Breast epithelium (tissue), 4 donors: ENCODE measurements around the gene PLCXD3. TPM values are rescaled to one million over a fixed set of nuclear protein-coding genes. Genes with fewer than 3 reads are reported as not detected.

Experiments
- DNase-seq, 2 donors: peaks; one replicate each; pipeline ENCODE4 v3.0.0-alpha.2; 2019; ENCODE audit warnings: low spot score in 2 of 2
- H3K27ac ChIP-seq, 2 donors: fragments of 200-600 bp; sonication (generic) in 1 of 2; one replicate each; pipeline ENCODE4 v1.5.1; 2016 to 2019; ENCODE audit warnings: mild to moderate bottlenecking in 1 of 2
- H3K27me3 ChIP-seq, 2 donors: fragments of 200-600 bp; sonication (generic) in 1 of 2; one replicate each; pipeline versions ENCODE4 v1.5.1 to v1.6.0; 2017 to 2019; ENCODE audit warnings: control low read depth in 1 of 2, mild to moderate bottlenecking in 1 of 2
- H3K36me3 ChIP-seq: fragments of 200-600 bp; one replicate; pipeline ENCODE4 v1.5.1; 2019
- H3K4me1 ChIP-seq, 2 donors: fragments of 200-600 bp; sonication (generic); one replicate each; pipeline ENCODE4 v1.5.1; 2016 to 2019; ENCODE audit warnings: control low read depth in 1 of 2
- H3K4me3 ChIP-seq, 3 donors: fragments of 200-600 bp; sonication (generic); 1 replicate in 2 of 3; 2 replicates in 1 of 3; pipeline ENCODE4 v1.5.1; 2016 to 2019; ENCODE audit warnings: mild to moderate bottlenecking in 3 of 3, moderate library complexity in 2 of 3
- H3K9me3 ChIP-seq, 2 donors: fragments of 200-600 bp; sonication (generic) in 1 of 2; one replicate each; pipeline ENCODE4 v1.5.1; 2016 to 2019; ENCODE audit warnings: control low read depth in 1 of 2
- CTCF ChIP-seq, 3 donors: fragments of 450-650 bp; IDR thresholded peaks; one replicate each; pipeline ENCODE4 v1.5.1; 2016 to 2017; ENCODE audit warnings: antibody characterized with exemption in 3 of 3, mild to moderate bottlenecking in 3 of 3, moderate library complexity in 3 of 3
- POLR2A ChIP-seq: fragments of 450-650 bp; IDR thresholded peaks from one replicate; pipeline ENCODE4 v1.6.1; 2016; ENCODE audit warnings: antibody characterized with exemption, mild to moderate bottlenecking, moderate library complexity
- POLR2AphosphoS5 ChIP-seq, 3 donors: sonication (generic); formaldehyde crosslinking; IDR thresholded peaks; one replicate each; pipeline ENCODE4 v1.6.1; 2017; ENCODE audit warnings: antibody characterized with exemption in 3 of 3
- intact Hi-C: fragments of 100-400 bp; cut with DNase I; formaldehyde crosslinking; loops from one replicate; pipeline ENCODE4 v1.15.1; 2023; ENCODE audit warnings: low total_unique reads
- total RNA-seq, 3 donors: library from RNA; depleted of rRNA; stranded (reverse); fragments of >200 nt; gene quantifications; one replicate each; pipeline ENCODE4 v1.1.0, GENCODE V29; 2016

Gene PLCXD3
- total RNA-seq, 3 donors from 2014 or later: 2.0 to 6.6 (median 3.8) TPM

GRCh38 chr5:41346609-41347008, 163.8 kb downstream of the PLCXD3 start:
- intact Hi-C loops: no loop called here

GRCh38 chr5:41345295-41345694, 165.1 kb downstream of the PLCXD3 start:
- H3K4me3 ChIP-seq: no peak overlapping the region
- H3K27ac ChIP-seq: no peak overlapping the region
- no peaks in the 10 kb centered on the region for H3K9me3 ChIP-seq
- intact Hi-C loops: no loop called here
- DNase-seq: no peak
- no peaks in the 10 kb centered on the region for H3K4me1 ChIP-seq
- H3K36me3 ChIP-seq: no peaks in the 10 kb centered on the region
- TF ChIP-seq CTCF (IDR thresholded peaks at IDR 0.05) (no peak), POLR2AphosphoS5 (IDR thresholded peaks at IDR 0.05) (no peak), POLR2A (no peak)
- no peaks in the 10 kb centered on the region for H3K27me3 ChIP-seq

More at GRCh38 chr5:41346609-41347008, 163.8 kb downstream of the PLCXD3 start:
- no peaks in the 10 kb centered on the region for H3K4me1 ChIP-seq
- H3K36me3 ChIP-seq: no peaks in the 10 kb centered on the region
- no peak overlapping the region for H3K4me3 ChIP-seq
- TF ChIP-seq POLR2A: no peak
- H3K9me3 ChIP-seq: no peaks in the 10 kb centered on the region
- DNase-seq: no peak
- H3K27ac ChIP-seq: no peak overlapping the region
- H3K27me3 ChIP-seq: no peaks in the 10 kb centered on the region

- Histone ChIP-seq H3K27ac (no peak overlapping the region), H3K27me3 (no peaks in the 10 kb centered on the region), H3K4me3 (no peak overlapping the region), H3K36me3 (no peaks in the 10 kb centered on the region), H3K9me3 (no peaks in the 10 kb centered on the region), H3K4me1 (no peaks in the 10 kb centered on the region)
- TF ChIP-seq POLR2AphosphoS5 (IDR thresholded peaks at IDR 0.05) (no peak), POLR2A (no peak), CTCF (IDR thresholded peaks at IDR 0.05) (no peak)
- intact Hi-C loops: no loop called here
- no peak for DNase-seq
Measured at GRCh38 chr5:41339339-41339738, 171.1 kb downstream of the PLCXD3 start.

- no peak for TF ChIP-seq CTCF (IDR thresholded peaks at IDR 0.05)
- H3K4me3 ChIP-seq: no peak overlapping the region
- no peaks in the 10 kb centered on the region for H3K4me1 ChIP-seq
- DNase-seq: no peak
- no peaks in the 10 kb centered on the region for H3K27me3 ChIP-seq
- H3K9me3 ChIP-seq: no peaks in the 10 kb centered on the region
- intact Hi-C loops: no loop called here
- H3K36me3 ChIP-seq: no peaks in the 10 kb centered on the region
- no peak overlapping the region for H3K27ac ChIP-seq
Measured at GRCh38 chr5:41338136-41338675, 172.2 kb downstream of the PLCXD3 start.

- no peaks in the 10 kb centered on the region for H3K4me1 ChIP-seq
- H3K36me3 ChIP-seq: no peaks in the 10 kb centered on the region
- DNase-seq: no peak
- H3K9me3 ChIP-seq: no peaks in the 10 kb centered on the region
- no peaks in the 10 kb centered on the region for H3K27me3 ChIP-seq
- no peak overlapping the region for H3K4me3 ChIP-seq
- no peak for TF ChIP-seq POLR2AphosphoS5 (IDR thresholded peaks at IDR 0.05)
- TF ChIP-seq CTCF (IDR thresholded peaks at IDR 0.05): no peak
- no peak for TF ChIP-seq POLR2A
- H3K27ac ChIP-seq: no peak overlapping the region
- intact Hi-C loops: no loop called here
Measured at GRCh38 chr5:41337724-41338123, 172.7 kb downstream of the PLCXD3 start.

GRCh38 chr5:41337216-41337615, 173.2 kb downstream of the PLCXD3 start:
- Histone ChIP-seq H3K27ac (no peak overlapping the region), H3K27me3 (no peaks in the 10 kb centered on the region), H3K4me1 (no peaks in the 10 kb centered on the region), H3K9me3 (no peaks in the 10 kb centered on the region), H3K36me3 (no peaks in the 10 kb centered on the region), H3K4me3 (no peak overlapping the region)
- no peak for DNase-seq
- TF ChIP-seq POLR2AphosphoS5 (IDR thresholded peaks at IDR 0.05): no peak
- TF ChIP-seq CTCF (IDR thresholded peaks at IDR 0.05): no peak
- TF ChIP-seq POLR2A: no peak
- intact Hi-C loops: no loop called here
